Measurements from ENCODE around the gene WDR64. TPM values are rescaled to one million over a fixed set of nuclear protein-coding genes. Genes with fewer than 3 reads are reported as not detected.
A peak's percentile ranks its signal among the peaks of the same experiment; 100 is the strongest.

Gene WDR64
- total and polyA plus RNA-seq, 8 donors: not detected

- intact Hi-C loops (cut with DNase I): no loop called here
- no peaks in the 10 kb centered on the region for H3K27me3 ChIP-seq
- no peak for FAIRE-seq
- DNase-seq: no peak
- H3K27ac ChIP-seq: peak overlapping the region in 2 of 4 donors; percentile 10 to 74
- peak overlapping the region; percentile 85 to 93 (median 89) for H3K4me3 ChIP-seq
- H3K9me3 ChIP-seq: no peaks in the 10 kb centered on the region
- no peak for TF ChIP-seq CTCF (IDR thresholded peaks at IDR 0.05)
- peaks cover 0 to 18% (median 6%) of the 10 kb centered on the region in 3 donors for H3K4me1 ChIP-seq
- 16% methylated on average over 11 of the region's 11 CpGs for WGBS, 2 donors
- H3K36me3 ChIP-seq: no peaks in the 10 kb centered on the region
- ATAC-seq: no peak
These were observed 13.0 kb upstream of the WDR64 start for GRCh38 chr1:241638909-241639622.

- H3K4me1 ChIP-seq: peaks cover 0 to 18% (median 6%) of the 10 kb centered on the region in 3 donors
- WGBS, 2 donors: 0 to 1% methylated on average over 15 to 42 of the region's 42 CpGs
- peak overlapping the region; percentile 23 to 79 (median 65) for H3K27ac ChIP-seq
- TF ChIP-seq CTCF (IDR thresholded peaks at IDR 0.05): no peak
- no peak for FAIRE-seq
- peak; percentile 4 to 24 (median 20) for ATAC-seq
- H3K9me3 ChIP-seq: no peaks in the 10 kb centered on the region
- intact Hi-C loops (cut with DNase I): no loop called here
- H3K36me3 ChIP-seq: no peaks in the 10 kb centered on the region
- no peaks in the 10 kb centered on the region for H3K27me3 ChIP-seq
- DNase-seq: peak in 3 of 6 donors; percentile 35 to 76 (median 65)
- peak overlapping the region; percentile 85 to 93 (median 89) for H3K4me3 ChIP-seq
These were observed 12.4 kb upstream of the WDR64 start for GRCh38 chr1:241639623-241640148.

- FAIRE-seq (no peak), DNase-seq (peak; percentile 93 to 99 (median 96)), ATAC-seq (peak; percentile 96 to 99 (median 98))
- 4 to 10% methylated on average over 23 to 81 of the region's 81 CpGs for WGBS, 2 donors
- Histone ChIP-seq H3K27me3 (no peaks in the 10 kb centered on the region), H3K4me1 (peaks cover 0 to 18% (median 6%) of the 10 kb centered on the region in 3 donors), H3K9me3 (no peaks in the 10 kb centered on the region), H3K36me3 (no peaks in the 10 kb centered on the region), H3K4me3 (peak within 1 kb of the TSS; percentile 85 to 93 (median 89)), H3K27ac (peak within 1 kb of the TSS; percentile 23 to 79 (median 65))
- TF ChIP-seq CTCF (IDR thresholded peaks at IDR 0.05): no peak
- intact Hi-C loops (cut with DNase I): no loop called here
These were observed 11.8 kb upstream of the WDR64 start, which contains the start of the genes CHML and OPN3 for GRCh38 chr1:241640149-241640866. TSS of gene CHML (minus strand) at chr1:241640369. CDS start at chr1:241635766, 4,603 bp downstream. TSS of gene OPN3 (minus strand) at chr1:241640369. CDS start at chr1:241640254, 115 bp downstream.

- H3K27me3 ChIP-seq: no peaks in the 10 kb centered on the region
- FAIRE-seq: no peak
- no peaks in the 10 kb centered on the region for H3K36me3 ChIP-seq
- H3K27ac ChIP-seq: peak overlapping the region in 1 of 4 donors; percentile 61
- no peak for TF ChIP-seq CTCF (IDR thresholded peaks at IDR 0.05)
- no peak for ATAC-seq
- 84% methylated on average over 9 of the region's 9 CpGs for WGBS, 2 donors
- H3K4me3 ChIP-seq: peak overlapping the region in 2 of 4 donors; percentile 87 to 93
- H3K9me3 ChIP-seq: no peaks in the 10 kb centered on the region
- DNase-seq: peak in 1 of 6 donors; percentile 13
- H3K4me1 ChIP-seq: peaks cover 0 to 18% (median 6%) of the 10 kb centered on the region in 3 donors
- intact Hi-C loops (cut with DNase I): no loop called here
These were observed 11.0 kb upstream of the WDR64 start for GRCh38 chr1:241640867-241641622.

Data from pancreas (tissue), 10 donors.